ENCODE data around the gene ARHGAP26.

The ARHGAP26 gene

DNA sequence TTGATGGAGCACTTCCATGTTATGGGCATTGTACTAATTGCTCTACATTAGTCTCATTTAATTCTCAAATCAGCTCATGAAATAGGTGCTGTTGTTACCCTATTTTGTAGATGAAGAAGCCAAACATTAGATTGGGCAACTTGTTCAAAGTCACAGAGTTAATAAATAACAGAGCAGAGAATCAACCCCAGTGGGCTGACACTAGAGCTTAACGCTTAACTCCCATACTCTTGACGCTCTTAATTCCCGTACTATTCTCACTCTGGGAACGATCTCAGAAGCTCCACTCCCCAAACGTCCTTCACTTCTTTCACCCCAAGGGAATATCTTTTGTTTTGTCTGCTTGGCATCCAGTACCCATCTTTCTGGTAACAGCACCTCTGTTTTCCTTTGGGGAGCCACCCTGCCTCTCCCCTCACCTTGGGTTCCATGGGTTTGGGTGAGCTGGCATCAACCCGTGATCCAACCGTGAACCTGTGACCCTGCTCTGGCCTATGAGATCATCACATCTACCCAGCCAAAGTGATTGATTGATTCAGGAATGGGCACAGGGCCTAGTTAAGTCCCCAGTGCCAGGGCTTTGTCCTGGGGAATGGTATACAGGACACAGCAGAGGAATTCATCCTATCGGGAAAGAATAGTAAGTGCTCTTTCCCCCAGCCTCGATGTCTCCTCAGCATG, 464.1 kb downstream of the ARHGAP26 start:
- DNase-seq: no peak

DNA sequence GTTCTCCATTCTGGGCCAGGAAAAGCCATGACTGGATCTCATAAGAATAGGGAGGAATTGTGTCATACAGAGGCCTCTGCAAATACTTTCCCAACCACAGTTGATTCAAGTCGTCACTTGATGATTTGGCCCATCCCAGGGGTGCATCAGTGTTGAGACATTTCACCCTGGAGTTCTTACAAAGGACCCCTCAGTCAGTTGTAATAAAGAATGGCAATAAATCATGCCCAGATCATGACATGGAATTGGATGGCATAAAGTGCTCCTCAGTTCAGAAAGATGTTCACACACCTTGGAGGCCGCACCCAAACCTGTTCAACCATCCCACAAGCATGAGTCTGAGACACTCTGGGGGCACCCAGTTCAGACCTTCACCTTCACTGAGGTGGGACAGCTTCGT, 465.2 kb downstream of the ARHGAP26 start:
- no peak for DNase-seq

DNA sequence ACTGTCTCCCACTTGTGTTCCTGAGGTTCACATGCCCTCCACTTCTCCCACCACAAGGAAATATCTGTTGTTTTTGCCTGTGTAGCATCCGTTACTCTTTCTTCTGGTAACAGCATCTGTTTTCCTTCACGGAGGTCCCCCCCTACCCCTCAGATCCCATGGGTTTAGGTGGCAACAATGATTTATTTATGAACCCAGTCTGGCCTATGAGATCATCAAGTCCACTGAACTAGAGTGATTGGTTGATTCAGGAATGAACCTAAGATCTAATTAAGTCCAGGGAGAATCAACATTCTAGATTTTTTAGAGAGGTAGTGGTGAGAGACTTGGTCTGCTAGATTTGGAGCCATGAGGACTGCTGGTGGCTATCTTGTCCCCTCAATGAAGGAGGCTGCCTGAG, 466.5 kb downstream of the ARHGAP26 start:
- DNase-seq: no peak

DNA sequence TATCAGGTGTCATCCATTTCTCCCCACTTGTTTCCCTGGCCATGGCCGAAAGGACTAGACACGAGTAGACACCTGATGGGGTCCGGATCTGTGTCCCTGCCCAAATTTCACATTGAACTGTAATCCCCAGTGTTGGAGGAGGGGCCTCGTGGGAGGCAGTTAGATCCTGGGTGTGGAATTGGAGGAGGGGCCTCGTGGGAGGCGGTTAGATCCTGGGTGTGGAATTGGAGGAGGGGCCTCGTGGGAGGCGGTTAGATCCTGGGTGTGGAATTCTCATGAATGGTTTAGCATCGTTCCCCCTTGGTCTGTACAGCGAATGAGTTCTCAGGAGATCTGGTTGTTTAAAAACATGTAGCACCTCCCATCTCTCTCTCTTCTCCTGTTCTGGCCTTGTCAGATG, 467.5 kb downstream of the ARHGAP26 start:
- DNase-seq: no peak

DNA sequence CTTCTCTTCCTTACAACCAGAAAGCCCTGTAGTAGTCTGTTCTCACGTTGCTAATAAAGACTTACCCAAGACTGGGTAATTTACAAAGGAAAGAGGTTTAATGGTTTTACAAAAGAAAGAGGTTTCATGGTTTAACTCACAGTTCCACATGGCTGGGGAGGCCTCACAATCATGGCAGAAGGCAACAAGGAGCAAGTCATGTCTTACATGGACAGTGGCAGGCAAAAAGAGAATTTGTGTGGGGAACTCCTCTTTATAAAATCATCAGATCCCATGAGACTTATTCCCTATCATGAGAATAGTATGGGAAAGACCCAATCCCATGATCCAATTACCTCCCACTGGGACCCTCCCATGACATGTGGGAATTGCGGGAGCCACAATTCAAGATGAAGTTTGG, 468.4 kb downstream of the ARHGAP26 start:
- DNase-seq: no peak

DNA sequence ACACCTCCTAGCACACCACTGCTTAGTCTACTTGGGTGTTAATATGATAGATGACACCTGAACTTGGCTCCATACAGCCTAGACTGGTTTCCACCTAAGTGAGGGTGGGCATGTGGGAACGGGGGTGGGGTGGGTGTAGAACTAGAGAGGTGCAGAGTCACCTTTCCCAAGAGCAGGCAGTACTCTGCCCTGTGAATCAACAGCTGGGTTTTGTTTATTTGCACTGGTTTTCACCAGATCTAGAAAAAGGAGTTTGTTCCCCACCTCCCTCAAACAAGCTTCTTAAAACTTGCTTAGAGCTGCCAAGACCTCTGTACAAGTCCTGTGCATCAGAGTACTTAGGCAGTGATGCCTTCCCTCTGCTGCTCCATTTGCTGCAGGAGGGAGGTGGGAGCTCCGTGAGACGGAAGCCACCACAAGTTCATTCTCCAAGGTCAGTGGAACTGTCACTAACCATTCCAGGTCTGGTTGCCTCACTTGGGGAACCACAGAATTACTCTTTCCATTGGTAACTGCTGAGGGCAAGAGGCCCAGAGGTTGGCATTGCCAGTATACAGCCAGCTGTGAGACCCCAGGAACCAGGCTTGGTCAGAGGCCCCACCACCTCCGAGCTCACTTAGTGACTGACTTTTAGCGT, 469.8 kb downstream of the ARHGAP26 start:
- peak in 1 of 3 donors; percentile 39 for DNase-seq

DNA sequence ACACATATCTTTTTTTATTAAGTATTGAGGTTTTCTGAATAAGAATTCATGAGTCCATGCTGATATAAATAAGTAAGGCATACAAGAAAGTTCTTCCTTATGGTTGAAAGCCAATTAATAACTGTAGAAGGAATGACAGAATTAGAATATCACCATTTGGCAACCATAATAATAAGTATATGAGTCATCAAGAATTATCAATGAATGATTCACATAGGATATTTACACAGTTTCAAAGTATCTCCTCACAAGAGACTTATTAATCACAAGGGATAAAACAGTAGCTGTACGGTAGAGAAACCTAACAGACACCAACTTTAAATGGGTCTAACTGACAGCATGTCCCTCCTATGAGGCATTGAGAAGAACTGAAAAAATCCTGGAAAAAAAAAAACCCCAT, 471.7 kb downstream of the ARHGAP26 start:
- DNase-seq: no peak

DNA sequence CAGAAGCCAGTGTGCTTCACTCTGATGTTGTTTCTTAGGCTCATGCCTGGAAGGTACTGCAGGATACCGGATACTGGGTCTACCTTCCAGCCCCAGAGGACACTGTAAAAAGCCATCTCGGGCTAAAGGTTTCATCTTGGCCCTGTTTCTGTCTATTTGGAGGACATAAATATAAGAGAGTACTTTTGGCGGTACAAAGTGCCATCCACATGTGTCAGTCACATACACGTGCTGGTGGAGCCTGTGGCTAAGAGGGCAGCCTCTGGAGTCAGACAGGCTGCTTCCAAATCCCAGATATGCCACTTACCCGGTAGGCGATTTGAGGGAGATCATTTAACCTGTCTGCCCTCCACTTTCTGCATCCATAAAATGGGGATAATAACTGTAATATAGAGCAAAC, 472.9 kb downstream of the ARHGAP26 start:
- no peak for DNase-seq

DNA sequence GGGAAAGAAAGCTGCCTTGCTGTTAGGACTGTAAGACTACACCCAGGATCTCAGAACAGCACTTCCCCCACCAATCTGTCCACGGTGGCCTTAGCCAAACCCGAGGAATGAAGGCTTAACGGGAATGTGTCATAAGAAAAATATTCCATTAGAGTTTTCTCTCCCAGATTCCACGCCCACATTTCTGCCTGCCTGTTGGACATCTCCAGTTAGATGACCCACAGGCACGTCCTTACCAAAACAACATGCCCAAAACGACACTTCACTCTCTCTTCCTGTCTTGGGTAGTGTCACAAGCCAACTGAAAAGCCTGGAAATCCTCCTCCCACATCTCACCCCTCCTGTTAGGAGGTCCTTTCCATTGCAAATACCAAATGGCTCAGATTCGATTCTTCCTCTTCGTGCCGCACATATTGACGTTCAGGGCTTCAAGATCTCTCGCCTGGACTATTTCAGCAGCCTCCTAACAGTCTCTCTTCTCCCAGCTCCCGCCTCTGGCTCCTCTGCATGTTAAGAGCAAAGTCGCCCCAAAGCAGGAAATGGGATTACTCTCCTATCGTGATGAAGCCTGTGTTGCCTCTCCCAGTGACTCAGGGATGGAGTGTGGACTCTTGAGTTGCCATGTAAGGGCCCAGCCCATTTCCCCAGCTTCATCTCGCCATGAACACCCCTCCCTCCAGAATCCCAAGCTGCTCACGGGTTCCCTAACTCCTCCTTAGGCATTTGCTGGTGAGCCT, 474.0 kb downstream of the ARHGAP26 start:
- DNase-seq: no peak

DNA sequence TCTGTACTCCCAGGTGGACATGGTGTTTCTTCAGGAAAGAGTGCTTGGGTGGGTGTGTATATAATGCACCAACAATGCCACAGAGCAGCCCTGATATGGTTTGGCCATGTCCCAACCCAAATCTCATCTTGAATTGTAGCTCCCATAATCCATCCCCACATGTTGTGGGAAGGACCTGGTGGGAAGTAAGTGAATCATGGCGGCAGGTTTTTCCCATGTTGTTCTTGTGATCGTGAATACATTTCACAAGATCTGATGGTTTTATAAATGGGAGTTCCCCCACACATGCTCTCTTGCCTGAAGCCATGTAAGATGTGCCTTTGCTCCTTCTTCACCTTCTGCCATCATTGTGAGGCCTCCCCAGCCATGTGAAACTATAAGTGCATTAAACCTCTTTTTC, 474.8 kb downstream of the ARHGAP26 start:
- peak in 2 of 3 donors; percentile 39 to 43 for DNase-seq

DNA sequence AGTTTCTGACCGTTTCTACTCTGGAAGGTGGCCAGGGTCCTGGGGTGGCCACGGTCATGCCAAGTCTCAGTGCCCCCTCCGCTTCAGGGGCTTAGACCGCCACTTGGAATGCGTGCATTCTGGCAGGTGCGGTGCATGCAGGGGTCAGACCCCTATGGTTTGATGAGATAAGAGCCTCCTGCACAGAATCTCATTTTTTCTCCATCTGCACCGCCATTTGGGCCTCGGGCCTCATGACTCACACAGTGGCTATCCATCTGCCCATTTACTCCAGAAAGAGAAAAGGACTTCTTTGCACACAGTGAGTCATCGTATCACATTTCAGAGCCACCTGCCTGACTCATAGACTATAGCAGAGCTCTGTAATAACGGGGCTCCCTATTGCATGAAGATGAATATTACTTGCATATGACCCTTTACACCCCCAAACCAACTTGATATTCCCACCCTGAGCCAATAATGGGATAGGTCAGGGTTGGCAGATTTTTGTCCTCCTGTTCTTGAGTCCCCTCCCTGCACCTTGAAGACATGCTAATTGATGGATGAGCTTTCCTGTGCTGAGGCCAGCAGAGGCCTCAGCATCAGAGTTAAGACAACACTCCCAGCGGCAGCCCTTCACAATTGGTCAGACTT, 475.9 kb downstream of the ARHGAP26 start:
- DNase-seq: peak; percentile 33 to 51 (median 51)

DNA sequence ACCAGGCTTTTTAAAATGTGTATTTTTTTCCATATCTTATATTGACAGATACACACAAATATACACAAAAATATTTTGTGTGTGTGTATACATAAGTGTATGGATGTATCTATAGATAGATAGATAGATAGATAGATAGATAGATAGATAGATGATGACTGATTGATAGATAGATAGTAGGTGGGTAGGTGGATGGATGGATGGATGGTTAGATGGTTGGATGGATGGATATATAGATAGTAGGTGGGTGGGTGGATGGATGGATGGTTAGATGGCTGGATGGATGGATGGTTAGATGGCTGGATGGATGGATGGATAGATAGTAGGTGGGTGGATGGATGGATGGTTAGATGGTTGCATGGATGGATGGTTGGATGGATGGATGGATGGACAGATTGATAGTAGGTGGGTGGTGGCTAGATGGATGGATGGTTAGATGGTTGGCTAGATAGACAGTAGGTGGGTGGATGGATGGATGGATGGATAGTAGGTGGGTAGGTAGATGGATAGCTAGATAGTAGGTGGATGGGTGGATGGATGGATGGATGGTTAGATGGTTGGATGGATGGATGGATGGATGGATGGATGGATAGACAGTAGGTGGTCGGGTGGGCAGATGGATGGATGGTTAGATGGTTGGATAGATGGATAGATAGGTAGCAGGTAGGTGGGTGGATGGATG, 477.1 kb downstream of the ARHGAP26 start:
- DNase-seq: no peak

DNA sequence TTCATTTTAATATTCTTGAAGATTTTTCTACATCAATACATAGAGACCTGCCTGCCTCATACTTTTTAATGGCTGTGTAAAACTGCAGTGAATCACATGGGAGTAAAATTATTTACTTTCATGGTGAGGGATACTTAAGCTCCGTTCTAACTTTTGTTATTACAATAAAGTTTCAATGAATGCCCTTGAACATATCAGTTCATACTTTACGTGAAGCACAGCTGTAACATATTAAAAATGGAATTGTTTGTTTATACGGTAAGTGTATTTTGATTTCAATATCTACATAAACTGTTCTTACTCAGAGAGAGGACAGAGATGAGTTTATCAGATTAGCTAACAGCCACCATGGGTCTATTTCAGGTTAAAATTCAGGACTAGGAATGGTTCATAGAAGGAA, 478.2 kb downstream of the ARHGAP26 start:
- DNase-seq: no peak

DNA sequence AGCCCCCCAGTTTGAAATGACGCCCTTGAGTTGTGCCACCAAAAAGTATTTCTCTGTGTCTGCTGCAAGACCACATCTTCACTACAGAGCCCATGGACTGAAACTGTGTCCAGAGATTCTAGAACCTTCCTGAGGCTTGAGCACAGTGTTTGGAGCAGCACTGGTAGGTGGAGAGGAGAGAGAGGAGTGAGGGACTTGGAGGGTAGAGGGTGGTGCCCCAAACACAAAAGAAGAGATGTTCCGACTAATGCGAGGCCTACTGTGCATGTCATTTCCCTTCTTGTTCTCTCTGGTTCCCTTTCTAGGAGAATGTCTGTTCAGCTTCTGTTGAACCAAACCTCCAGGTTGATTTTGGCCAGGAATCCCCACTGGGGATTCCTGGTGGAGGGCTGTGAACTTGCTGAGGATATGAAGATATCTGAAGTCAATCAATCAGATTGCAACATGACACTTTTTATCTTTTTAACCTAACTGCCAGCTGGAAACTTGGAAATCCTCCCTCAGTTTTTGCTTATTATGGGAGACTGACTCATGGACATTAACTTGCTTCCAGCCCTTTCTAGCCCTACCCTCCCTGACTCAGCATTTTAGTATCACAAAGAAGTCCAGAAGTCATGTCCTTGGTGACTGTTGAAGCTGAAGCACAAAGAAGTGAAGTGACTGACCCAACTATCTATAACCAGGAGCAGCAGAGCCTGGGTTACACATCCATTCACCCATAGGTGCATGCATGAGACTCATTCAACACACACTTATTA, 478.8 kb downstream of the ARHGAP26 start:
- peak; percentile 57 to 69 (median 61) for DNase-seq

DNA sequence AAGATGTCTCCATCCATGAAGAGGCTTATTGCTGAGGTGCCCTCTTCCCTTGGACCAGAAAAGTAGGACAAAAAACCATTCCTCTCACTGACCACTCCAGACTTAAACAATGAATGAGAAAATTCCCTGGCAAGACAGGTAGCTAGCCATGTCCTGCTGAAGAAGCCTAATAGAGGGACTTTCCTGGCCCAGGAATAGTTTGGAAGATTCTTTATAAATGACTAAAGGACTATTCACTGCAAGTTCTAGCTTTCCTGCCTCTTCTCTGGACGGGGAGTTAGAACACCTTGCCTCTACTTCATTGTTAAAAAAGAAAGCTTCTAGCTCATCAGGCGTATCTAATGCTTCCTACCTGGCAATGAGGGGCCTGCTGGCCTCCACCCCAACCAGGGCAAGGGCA, 479.7 kb downstream of the ARHGAP26 start:
- DNase-seq: no peak

DNA sequence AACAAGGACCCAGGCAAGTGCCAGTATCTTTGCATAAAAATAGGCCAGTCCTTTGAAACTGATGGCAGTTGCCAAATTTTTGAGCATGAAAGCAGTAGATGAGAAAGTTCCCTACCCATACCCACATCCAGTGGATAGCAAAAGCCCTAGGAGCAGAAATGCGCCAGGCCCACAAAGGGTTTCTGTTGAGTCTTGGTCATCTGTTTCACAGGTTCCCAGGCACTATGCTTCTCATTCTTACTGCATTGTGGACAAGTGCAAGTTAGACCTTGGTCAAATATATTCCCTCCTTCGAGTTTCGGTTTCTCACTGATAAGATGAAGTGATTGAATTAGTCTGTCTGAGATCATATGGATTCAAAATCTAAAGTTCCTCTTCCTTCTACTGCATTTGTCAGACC, 481.0 kb downstream of the ARHGAP26 start:
- peak in 2 of 3 donors; percentile 20 to 32 for DNase-seq

DNA sequence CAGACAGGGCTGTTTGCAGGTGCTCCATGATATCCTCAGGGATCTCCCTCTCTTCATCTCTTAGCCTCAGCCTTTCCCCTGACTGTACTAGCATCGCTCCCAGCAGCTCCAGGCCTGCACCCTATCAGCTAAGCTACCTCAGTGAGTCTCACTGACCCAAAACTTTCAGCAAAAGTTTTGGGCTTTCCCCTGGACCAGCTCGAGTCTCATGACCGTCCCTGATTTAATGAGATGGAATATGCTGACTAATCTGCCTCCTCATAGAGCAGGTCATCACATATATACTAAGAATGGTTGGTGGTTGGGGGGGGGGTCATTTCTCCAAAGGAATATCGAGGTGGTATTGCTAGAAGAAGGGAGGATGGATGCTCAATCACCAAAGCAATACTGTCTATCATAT, 481.8 kb downstream of the ARHGAP26 start:
- peak; percentile 21 to 37 (median 24) for DNase-seq

DNA sequence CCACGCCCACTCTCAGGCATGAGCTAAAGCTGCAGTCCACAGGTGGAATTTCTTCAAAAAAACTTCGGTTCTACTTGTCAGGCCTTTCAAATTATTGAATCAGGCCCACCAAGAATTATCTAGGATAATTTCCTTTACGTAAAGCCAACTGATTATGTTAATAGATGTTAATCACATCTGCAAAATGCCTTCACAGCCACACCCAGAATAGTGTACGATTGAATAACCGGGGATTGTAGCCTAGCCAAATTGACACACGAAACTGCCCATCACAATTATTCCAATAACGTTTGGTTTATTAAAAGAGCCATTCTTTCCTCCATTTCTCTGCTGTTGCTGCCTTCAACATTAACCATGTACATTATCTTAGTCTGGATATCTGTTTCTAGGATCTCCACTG, 484.6 kb downstream of the ARHGAP26 start:
- no peak for DNase-seq

DNA sequence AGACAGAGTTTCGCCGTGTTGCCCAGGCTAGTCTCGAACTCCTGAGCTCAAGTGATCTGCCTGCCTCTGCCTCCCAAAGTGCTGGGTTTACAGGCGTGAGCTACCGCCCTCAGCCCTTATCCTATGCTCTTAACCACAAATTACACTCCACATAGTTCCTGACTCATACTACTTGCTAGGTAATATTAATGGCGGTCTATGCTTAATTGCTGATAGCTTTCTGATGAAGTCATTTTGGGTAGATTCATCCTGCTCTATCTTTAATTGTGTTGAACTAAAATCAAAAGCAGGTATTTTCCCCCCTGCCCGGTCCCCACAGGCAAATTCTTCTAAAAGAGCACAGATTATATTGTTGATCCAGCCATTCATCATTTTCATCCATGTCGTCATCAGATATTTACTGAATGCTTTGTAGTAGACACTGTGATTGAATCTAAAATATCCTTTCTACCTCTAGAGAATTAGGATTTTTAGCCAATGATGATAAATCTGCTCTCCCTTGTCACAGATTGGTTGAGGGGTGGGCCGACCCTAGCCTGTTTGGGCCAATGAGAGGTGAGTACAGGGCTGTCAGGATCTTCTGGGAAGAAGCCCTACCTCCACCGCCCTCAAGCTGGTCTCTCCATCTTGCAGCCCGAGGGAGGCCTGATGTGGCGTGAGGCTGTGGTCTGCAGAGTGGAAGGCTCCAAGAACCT, 488.5 kb downstream of the ARHGAP26 start:
- DNase-seq: no peak

DNA sequence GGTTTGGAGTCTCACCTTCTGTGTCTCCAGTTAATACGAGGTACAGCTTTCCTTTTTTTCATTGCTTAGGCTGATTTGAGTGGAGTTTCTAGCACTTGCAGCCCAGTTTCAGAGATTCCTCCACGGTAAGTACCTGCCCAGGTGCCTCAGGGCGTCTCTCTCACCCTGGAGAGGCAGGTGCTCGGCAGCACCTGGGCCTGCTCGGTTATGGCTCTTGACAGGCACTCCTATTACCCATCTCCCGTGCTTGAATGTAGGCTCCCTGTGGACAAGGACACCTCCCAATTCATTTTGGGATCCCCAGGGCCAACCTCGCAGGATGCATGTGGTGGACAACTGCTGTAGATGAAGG, 489.1 kb downstream of the ARHGAP26 start:
- DNase-seq: no peak

DNA sequence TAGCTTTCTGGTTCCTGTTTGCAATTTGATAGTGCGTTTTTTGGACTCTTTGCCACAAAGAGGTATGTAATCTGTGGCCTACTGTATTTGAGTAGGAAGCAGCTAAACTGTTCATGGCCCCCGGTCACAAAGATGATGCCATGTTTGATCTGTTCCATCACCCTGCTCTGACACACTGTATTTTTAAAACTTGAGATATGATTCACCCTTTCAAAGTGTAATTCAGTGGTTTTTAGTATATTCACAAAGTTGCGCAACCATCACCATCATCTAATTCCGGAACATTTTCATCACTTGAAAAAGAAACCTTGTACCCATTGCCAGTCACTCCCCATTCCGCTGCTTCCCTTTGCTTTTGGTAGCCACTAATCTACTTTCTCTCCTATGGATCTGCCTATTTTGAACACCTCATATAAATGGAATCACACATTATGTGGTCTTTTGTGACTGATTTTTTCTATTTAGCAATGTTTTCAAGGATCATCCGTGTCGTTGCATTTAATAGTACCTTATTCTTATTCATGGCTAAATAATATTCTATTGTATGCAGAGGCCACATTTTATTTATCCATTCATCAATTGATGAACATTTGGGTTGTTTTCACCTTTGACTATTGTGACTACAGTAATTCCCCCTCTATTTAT, 491.7 kb downstream of the ARHGAP26 start:
- peak; percentile 80 to 97 (median 94) for DNase-seq
